MM.1S (cell line): Measurements from ENCODE around the gene TSPAN15.

ENCODE experiments used
- EZH2 ChIP-seq: fragments of 300-600 bp; sonication (generic); optimal IDR thresholded peaks from 2 replicates; pipeline ENCODE3; 2017; ENCODE audit warnings: low read depth, mild to moderate bottlenecking, antibody characterized with exemption, low read length, mixed read lengths
- TF ChIP-seq, protein P1 (sequence below): fragments of 300-600 bp; sonication (generic); IDR thresholded peaks from 2 replicates; pipeline ENCODE4 v1.5.1; 2016; ENCODE audit warnings: antibody characterized with exemption, low read length, mixed read lengths

DNA sequence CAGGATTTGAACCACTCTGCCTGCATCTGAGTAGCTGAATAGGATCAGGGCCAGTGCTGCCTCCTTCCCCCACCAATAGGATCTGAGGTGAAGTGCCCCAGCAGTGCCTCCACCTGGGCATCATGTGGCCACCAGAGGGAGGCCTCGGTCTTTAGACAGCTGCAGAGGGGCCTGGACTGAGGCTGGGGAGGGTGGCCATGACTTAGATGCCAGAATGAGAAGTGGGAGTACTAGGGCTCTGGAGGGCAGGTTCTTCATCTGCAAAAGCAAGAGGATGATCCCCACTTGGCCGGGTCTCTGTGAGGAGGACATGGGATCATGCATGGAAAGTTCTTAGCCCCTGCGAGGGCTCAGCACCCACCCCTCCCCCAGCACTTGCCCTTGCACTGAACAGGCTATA lies 65.1 kb downstream of the TSPAN15 start:
- TF ChIP-seq, protein P1, sequence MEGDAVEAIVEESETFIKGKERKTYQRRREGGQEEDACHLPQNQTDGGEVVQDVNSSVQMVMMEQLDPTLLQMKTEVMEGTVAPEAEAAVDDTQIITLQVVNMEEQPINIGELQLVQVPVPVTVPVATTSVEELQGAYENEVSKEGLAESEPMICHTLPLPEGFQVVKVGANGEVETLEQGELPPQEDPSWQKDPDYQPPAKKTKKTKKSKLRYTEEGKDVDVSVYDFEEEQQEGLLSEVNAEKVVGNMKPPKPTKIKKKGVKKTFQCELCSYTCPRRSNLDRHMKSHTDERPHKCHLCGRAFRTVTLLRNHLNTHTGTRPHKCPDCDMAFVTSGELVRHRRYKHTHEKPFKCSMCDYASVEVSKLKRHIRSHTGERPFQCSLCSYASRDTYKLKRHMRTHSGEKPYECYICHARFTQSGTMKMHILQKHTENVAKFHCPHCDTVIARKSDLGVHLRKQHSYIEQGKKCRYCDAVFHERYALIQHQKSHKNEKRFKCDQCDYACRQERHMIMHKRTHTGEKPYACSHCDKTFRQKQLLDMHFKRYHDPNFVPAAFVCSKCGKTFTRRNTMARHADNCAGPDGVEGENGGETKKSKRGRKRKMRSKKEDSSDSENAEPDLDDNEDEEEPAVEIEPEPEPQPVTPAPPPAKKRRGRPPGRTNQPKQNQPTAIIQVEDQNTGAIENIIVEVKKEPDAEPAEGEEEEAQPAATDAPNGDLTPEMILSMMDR = peak; percentile 31
- TF ChIP-seq EZH2 = no peak
